ENCODE results near the gene OSGEP.

The OSGEP gene

DNA sequence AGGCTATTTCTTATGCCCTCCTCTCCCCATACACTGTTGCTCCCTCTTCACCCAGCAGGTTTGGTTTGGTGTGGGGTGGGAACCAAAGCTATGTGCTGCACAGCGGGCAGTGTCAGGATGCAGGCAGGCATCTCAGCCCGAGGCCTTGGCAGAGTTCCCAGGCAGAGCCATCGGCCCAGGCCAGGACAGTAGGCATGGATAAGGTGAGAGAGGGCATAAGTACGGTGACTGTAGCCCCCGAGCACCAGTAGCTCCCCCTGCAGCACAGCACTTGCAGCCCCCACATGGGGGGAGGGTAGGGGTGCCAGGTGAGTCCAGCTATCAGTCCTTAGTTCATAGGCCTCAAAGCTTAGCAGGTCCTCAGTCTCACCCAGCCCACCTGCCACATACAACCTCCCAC is 25.8 kb downstream of the OSGEP start:
- no peaks in the 10 kb centered on the region for H3K79me2 ChIP-seq (ENCODE audit: control insufficient read depth, low read length)
- peaks cover 8% of the 10 kb centered on the region; the same call in 1 of the 2 replicates for H3F3A ChIP-seq (ENCODE audit: control insufficient read depth, insufficient read depth)
- peak overlapping the region; percentile 73 for H3K4me3 ChIP-seq (ENCODE audit: low read length)
- H3K4me2 ChIP-seq (ENCODE audit: low read length) = peak overlapping the region; percentile 95
- H3K27me3 ChIP-seq (ENCODE audit: control insufficient read depth, low read length) = no peaks in the 10 kb centered on the region
- peak overlapping the region; percentile 92 for H3K27ac ChIP-seq (ENCODE audit: low read depth, low read length)
- no peaks in the 10 kb centered on the region for H3K36me3 ChIP-seq (ENCODE audit: control insufficient read depth, low read length)
- H3K4me1 ChIP-seq (ENCODE audit: control insufficient read depth, low read length) = peaks cover 44% of the 10 kb centered on the region
- no peaks in the 10 kb centered on the region for H4K20me1 ChIP-seq (ENCODE audit: control insufficient read depth, insufficient read depth, low read depth, low read length)
- no peaks in the 10 kb centered on the region for H3K9me3 ChIP-seq (ENCODE audit: control insufficient read depth, insufficient read depth, low read length)
- H3K9me2 ChIP-seq (replicated peaks; ENCODE audit: control insufficient read depth, low read length) = no peaks in the 10 kb centered on the region
- TF ChIP-seq EZH2phosphoT487 (IDR thresholded peaks at IDR 0.05; ENCODE audit: borderline replicate concordance, low read length) = no peak
- TF ChIP-seq, protein P1, sequence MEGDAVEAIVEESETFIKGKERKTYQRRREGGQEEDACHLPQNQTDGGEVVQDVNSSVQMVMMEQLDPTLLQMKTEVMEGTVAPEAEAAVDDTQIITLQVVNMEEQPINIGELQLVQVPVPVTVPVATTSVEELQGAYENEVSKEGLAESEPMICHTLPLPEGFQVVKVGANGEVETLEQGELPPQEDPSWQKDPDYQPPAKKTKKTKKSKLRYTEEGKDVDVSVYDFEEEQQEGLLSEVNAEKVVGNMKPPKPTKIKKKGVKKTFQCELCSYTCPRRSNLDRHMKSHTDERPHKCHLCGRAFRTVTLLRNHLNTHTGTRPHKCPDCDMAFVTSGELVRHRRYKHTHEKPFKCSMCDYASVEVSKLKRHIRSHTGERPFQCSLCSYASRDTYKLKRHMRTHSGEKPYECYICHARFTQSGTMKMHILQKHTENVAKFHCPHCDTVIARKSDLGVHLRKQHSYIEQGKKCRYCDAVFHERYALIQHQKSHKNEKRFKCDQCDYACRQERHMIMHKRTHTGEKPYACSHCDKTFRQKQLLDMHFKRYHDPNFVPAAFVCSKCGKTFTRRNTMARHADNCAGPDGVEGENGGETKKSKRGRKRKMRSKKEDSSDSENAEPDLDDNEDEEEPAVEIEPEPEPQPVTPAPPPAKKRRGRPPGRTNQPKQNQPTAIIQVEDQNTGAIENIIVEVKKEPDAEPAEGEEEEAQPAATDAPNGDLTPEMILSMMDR (IDR thresholded peaks at IDR 0.05; ENCODE audit: low read depth, low read length, poor library complexity, severe bottlenecking) = no peak

DNA sequence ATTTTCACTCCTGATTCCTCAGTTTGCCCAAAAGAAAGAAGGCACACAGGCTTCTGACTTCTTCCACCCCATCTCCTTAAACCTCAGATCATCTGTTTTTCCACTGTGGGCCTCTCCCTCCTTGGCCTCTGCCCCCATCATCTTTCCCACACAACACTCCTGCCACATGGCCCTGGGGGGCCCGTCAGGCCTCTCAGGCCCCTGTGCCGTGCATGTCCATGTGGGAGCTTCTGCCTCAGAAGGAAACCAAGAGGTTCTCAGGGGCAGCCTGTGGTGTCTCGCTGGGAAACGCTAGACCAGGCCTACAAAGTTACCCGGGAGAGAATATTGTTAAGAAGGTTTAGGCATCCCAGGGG is 26.6 kb downstream of the OSGEP start:
- peaks cover 8% of the 10 kb centered on the region; the same call in 1 of the 2 replicates for H3F3A ChIP-seq (ENCODE audit: control insufficient read depth, insufficient read depth)
- H3K4me3 ChIP-seq (ENCODE audit: low read length) = peak overlapping the region; percentile 73
- no peaks in the 10 kb centered on the region for H3K9me3 ChIP-seq (ENCODE audit: control insufficient read depth, insufficient read depth, low read length)
- no peaks in the 10 kb centered on the region for H3K9me2 ChIP-seq (replicated peaks; ENCODE audit: control insufficient read depth, low read length)
- H3K27ac ChIP-seq (ENCODE audit: low read depth, low read length) = peak overlapping the region; percentile 92
- no peaks in the 10 kb centered on the region for H3K27me3 ChIP-seq (ENCODE audit: control insufficient read depth, low read length)
- no peak for TF ChIP-seq EZH2phosphoT487 (IDR thresholded peaks at IDR 0.05; ENCODE audit: borderline replicate concordance, low read length)
- TF ChIP-seq, protein P1 (IDR thresholded peaks at IDR 0.05; ENCODE audit: low read depth, low read length, poor library complexity, severe bottlenecking) = no peak
- H4K20me1 ChIP-seq (ENCODE audit: control insufficient read depth, insufficient read depth, low read depth, low read length) = no peaks in the 10 kb centered on the region
- H3K4me2 ChIP-seq (ENCODE audit: low read length) = peak overlapping the region; percentile 95
- H3K79me2 ChIP-seq (ENCODE audit: control insufficient read depth, low read length) = no peaks in the 10 kb centered on the region
- no peaks in the 10 kb centered on the region for H3K36me3 ChIP-seq (ENCODE audit: control insufficient read depth, low read length)
- H3K4me1 ChIP-seq (ENCODE audit: control insufficient read depth, low read length) = peaks cover 48% of the 10 kb centered on the region

DNA sequence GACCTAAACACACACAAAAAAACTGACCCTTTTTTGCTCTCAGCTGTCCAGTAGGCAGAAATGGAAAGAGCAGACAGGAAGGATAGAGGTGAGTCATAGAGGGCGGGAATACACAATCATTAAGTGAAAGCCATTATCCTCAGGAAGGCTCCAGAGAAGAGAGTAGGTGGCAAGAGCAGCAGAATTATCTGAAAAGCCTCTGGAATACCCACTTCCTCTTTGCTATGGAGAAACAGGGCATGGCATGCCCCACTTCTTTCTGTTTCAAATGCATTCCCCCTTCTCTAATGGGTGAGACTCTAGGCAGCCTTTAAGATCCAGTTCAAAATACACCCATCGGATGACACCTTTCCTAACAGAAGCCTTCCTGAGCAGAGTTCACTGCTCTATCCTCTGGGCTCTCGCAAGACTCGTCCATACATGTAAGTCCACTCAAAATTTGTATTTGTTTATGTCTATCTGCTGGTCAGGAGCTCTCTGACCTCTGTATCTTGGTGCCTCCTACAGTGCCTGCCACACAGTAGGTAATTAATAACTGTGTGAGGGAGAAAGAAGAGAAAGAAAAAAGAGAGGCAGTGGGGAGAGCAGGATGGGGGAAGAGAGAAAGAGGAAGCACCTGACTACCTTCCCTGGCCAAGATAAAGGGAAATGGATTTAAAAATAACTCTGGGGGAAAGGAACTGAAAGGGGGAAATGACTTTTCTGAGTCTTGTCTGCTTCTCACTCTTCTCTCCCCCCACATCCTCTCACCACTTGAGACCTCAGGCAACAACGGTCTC is 27.2 kb downstream of the OSGEP start:
- Histone ChIP-seq H3K4me2 (ENCODE audit: low read length) (peak overlapping the region; percentile 95), H3K4me3 (ENCODE audit: low read length) (peak overlapping the region; percentile 73)

More for the DNA sequence above, 27.2 kb downstream of the OSGEP start:
- peaks cover 8% of the 10 kb centered on the region; the same call in 1 of the 2 replicates for H3F3A ChIP-seq (ENCODE audit: control insufficient read depth, insufficient read depth)
- no peaks in the 10 kb centered on the region for H3K36me3 ChIP-seq (ENCODE audit: control insufficient read depth, low read length)
- H3K27me3 ChIP-seq (ENCODE audit: control insufficient read depth, low read length) = no peaks in the 10 kb centered on the region
- peaks cover 50% of the 10 kb centered on the region for H3K4me1 ChIP-seq (ENCODE audit: control insufficient read depth, low read length)
- H3K9me3 ChIP-seq (ENCODE audit: control insufficient read depth, insufficient read depth, low read length) = no peaks in the 10 kb centered on the region
- H4K20me1 ChIP-seq (ENCODE audit: control insufficient read depth, insufficient read depth, low read depth, low read length) = no peaks in the 10 kb centered on the region
- no peaks in the 10 kb centered on the region for H3K9me2 ChIP-seq (replicated peaks; ENCODE audit: control insufficient read depth, low read length)
- H3K79me2 ChIP-seq (ENCODE audit: control insufficient read depth, low read length) = no peaks in the 10 kb centered on the region
- peak overlapping the region; percentile 92 for H3K27ac ChIP-seq (ENCODE audit: low read depth, low read length)
- TF ChIP-seq, protein P1 (IDR thresholded peaks at IDR 0.05; ENCODE audit: low read depth, low read length, poor library complexity, severe bottlenecking) = no peak
- TF ChIP-seq EZH2phosphoT487 (IDR thresholded peaks at IDR 0.05; ENCODE audit: borderline replicate concordance, low read length) = no peak

Data from DOHH2 (cell line).